HFFc6 (cell line): ENCODE data around the gene UBE3C. TPM values are rescaled to one million over a fixed set of nuclear protein-coding genes. Genes with fewer than 3 reads are reported as not detected.

Source experiments
- DNase-seq: peaks from one replicate; pipeline ENCODE4 v3.0.0-alpha.2; 2018
- H3K27ac Mint-ChIP-seq: 2 replicates; pipeline ENCODE4 v1.8.0; 2020; ENCODE audit warnings: mild to moderate bottlenecking, mixed read lengths
- H3K27me3 Mint-ChIP-seq: 2 replicates; pipeline ENCODE4 v1.8.0; 2021; ENCODE audit warnings: mild to moderate bottlenecking, moderate library complexity, mixed read lengths; ENCODE audit not compliant: insufficient read depth
- H3K36me3 Mint-ChIP-seq: 2 replicates; pipeline ENCODE4 v1.8.0; 2021; ENCODE audit warnings: low read depth, mixed read lengths
- H3K4me1 Mint-ChIP-seq: 2 replicates; pipeline ENCODE4 v1.8.0; 2020; ENCODE audit warnings: low read depth, mixed read lengths
- H3K4me3 Mint-ChIP-seq: 2 replicates; pipeline ENCODE4 v1.8.0; 2020; ENCODE audit warnings: mild to moderate bottlenecking, moderate library complexity, mixed read lengths
- H3K9me3 Mint-ChIP-seq: 2 replicates; pipeline ENCODE4 v1.8.0; 2020; ENCODE audit warnings: mild to moderate bottlenecking, mixed read lengths
- CTCF ChIP-seq: fragments of 200-600 bp; sonication (generic); IDR thresholded peaks from 2 replicates; pipeline ENCODE4 v1.5.0; 2021; ENCODE audit warnings: antibody characterized with exemption, mild to moderate bottlenecking
- total RNA-seq, 6 experiments: library from RNA; stranded (reverse); fragmentation: NEBNext Ultra II Directional; extraction: Animal tissue kit (Norgen Biotek cat#: 25700); gene quantifications; 2 replicates in 1 of 6; 3 replicates in 5 of 6; pipeline ENCODE4 v1.2.3, GENCODE V29; 2021

Gene UBE3C
- total RNA-seq, 6 experiments from 2014 or later: 64.2 to 80.1 (median 73.1) TPM

- Mint-ChIP-seq H3K27me3 (no peaks in the 10 kb centered on the region; the same call in 1 of the 2 replicates), H3K4me3 (no peak overlapping the region), H3K9me3 (no peaks in the 10 kb centered on the region), H3K4me1 (peaks cover 55% of the 10 kb centered on the region), H3K27ac (peak overlapping the region; percentile 66), H3K36me3 (no peaks in the 10 kb centered on the region)
- no peak for DNase-seq
- no peak for TF ChIP-seq CTCF
These were observed 168.4 kb downstream of the UBE3C start for GRCh38 chr7:157306846-157307838.

GRCh38 chr7:157309988-157310668 is 171.4 kb downstream of the UBE3C start:
- no peaks in the 10 kb centered on the region for H3K36me3 Mint-ChIP-seq
- H3K27me3 Mint-ChIP-seq: no peaks in the 10 kb centered on the region; the same call in 1 of the 2 replicates
- H3K9me3 Mint-ChIP-seq: no peaks in the 10 kb centered on the region
- peaks cover 34% of the 10 kb centered on the region for H3K4me1 Mint-ChIP-seq
- DNase-seq: peak; percentile 97
- H3K27ac Mint-ChIP-seq: peak overlapping the region; percentile 93
- TF ChIP-seq CTCF: no peak
- peak overlapping the region; percentile 62 for H3K4me3 Mint-ChIP-seq

DNA sequence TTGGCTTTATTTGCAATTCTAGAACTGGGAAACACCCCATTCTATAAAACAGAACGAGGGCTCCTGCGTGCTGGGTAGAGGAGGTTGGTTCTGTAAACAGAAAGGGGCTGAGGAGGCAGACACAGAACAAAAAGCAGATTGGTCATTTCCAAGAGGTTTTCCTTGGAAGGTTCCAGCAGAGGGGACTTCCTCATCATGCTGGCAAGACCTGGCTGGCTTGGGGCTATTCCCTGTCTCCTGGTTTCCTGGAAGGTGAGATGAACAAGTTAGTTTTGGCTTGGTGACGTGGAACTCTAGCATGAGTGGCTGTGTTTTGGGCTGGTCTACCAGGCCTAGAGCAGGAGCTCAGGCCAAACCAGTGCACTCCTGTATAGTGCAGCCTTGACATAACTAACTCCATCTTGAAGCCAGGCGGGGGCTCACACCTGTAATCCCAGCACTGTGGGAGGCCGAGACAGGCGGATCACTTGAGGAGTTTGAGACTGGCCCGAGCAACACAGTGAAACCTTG is 172.0 kb downstream of the UBE3C start:
- TF ChIP-seq CTCF: no peak
- peak overlapping the region; percentile 62 for H3K4me3 Mint-ChIP-seq
- peaks cover 34% of the 10 kb centered on the region for H3K4me1 Mint-ChIP-seq
- H3K36me3 Mint-ChIP-seq: no peaks in the 10 kb centered on the region
- peak; percentile 27 for DNase-seq
- H3K9me3 Mint-ChIP-seq: no peaks in the 10 kb centered on the region
- H3K27ac Mint-ChIP-seq: peak overlapping the region; percentile 93
- H3K27me3 Mint-ChIP-seq: no peaks in the 10 kb centered on the region; the same call in 1 of the 2 replicates

DNA sequence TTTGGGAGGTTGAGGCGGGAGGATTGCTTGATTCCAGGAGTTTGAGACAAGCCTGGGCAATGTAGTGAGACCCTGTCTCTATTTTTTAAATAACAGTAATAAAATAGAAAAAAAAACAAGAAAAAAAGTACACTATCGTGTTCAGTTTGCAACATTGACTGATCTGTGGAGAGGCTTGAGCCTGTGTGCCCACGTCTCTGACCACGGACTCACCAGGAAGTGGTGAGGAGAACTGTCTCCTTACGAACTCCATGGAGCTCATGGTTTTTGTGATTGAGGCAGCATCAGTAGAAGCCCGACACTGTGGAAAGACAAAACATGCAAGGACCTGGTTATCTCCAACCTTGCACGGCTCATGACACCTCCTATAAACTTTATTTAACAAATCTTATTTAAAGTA is 174.2 kb downstream of the UBE3C start:
- peak overlapping the region; percentile 31; the same call in 1 of the 2 replicates for H3K27ac Mint-ChIP-seq
- H3K4me3 Mint-ChIP-seq: no peak overlapping the region
- no peaks in the 10 kb centered on the region; the same call in 1 of the 2 replicates for H3K27me3 Mint-ChIP-seq
- TF ChIP-seq CTCF: no peak
- H3K9me3 Mint-ChIP-seq: no peaks in the 10 kb centered on the region
- DNase-seq: no peak
- H3K36me3 Mint-ChIP-seq: no peaks in the 10 kb centered on the region
- peaks cover 37% of the 10 kb centered on the region for H3K4me1 Mint-ChIP-seq

- peaks cover 43% of the 10 kb centered on the region for H3K4me1 Mint-ChIP-seq
- no peak for DNase-seq
- no peak for TF ChIP-seq CTCF
- no peaks in the 10 kb centered on the region; the same call in 1 of the 2 replicates for H3K27me3 Mint-ChIP-seq
- no peak overlapping the region for H3K27ac Mint-ChIP-seq
- no peaks in the 10 kb centered on the region for H3K36me3 Mint-ChIP-seq
- H3K9me3 Mint-ChIP-seq: no peaks in the 10 kb centered on the region
- H3K4me3 Mint-ChIP-seq: no peak overlapping the region
These were observed 174.9 kb downstream of the UBE3C start for GRCh38 chr7:157313645-157314044.
